Mesodermal cell (in vitro differentiated cells): ENCODE data around the gene CYP1A2. TPM values are rescaled to one million over a fixed set of nuclear protein-coding genes. Genes with fewer than 3 reads are reported as not detected.

ENCODE experiments used
- H3K27ac ChIP-seq: 2 replicates; pipeline ENCODE4 v1.7.0; 2013; ENCODE audit warnings: mild to moderate bottlenecking, low read depth, low read length, moderate library complexity; ENCODE audit not compliant: severe bottlenecking
- H3K36me3 ChIP-seq: 2 replicates; pipeline ENCODE4 v1.7.1; 2013; ENCODE audit warnings: mild to moderate bottlenecking, low read length, moderate library complexity; ENCODE audit not compliant: control insufficient read depth, insufficient read depth
- H3K4me1 ChIP-seq: one replicate; pipeline ENCODE4 v1.7.1; 2013; ENCODE audit warnings: mild to moderate bottlenecking, low read length; ENCODE audit not compliant: insufficient read depth, control insufficient read depth, poor library complexity, severe bottlenecking
- H3K4me3 ChIP-seq: 2 replicates; pipeline ENCODE4 v1.7.0; 2013; ENCODE audit warnings: low read length, control low read depth, mild to moderate bottlenecking; ENCODE audit not compliant: insufficient read depth, poor library complexity, severe bottlenecking; ENCODE audit errors: extremely low read depth
- H3K9me3 ChIP-seq: 2 replicates; pipeline ENCODE4 v1.7.1; 2013; ENCODE audit warnings: mild to moderate bottlenecking, low read length, moderate library complexity; ENCODE audit not compliant: control insufficient read depth
- WGBS, 2 experiments: methylation state at CpG; one replicate each; pipeline ENCODE4 v1.1.5; 2013; ENCODE audit warnings: missing lambda C conversion rate in 2 of 2; ENCODE audit not compliant: insufficient coverage in 2 of 2; 5-methylcytosine and 5-hydroxymethylcytosine counted together
- polyA plus RNA-seq, 2 experiments: library from polyadenylated mRNA; stranded (reverse); fragments of 50-300 nt; gene quantifications; one replicate each; pipeline ENCODE4 v1.2.3, GENCODE V29; 2013

Gene CYP1A2
- not detected for polyA plus RNA-seq (2013, experiment 1 of 2)
- not detected for polyA plus RNA-seq (2013, experiment 2 of 2)

DNA sequence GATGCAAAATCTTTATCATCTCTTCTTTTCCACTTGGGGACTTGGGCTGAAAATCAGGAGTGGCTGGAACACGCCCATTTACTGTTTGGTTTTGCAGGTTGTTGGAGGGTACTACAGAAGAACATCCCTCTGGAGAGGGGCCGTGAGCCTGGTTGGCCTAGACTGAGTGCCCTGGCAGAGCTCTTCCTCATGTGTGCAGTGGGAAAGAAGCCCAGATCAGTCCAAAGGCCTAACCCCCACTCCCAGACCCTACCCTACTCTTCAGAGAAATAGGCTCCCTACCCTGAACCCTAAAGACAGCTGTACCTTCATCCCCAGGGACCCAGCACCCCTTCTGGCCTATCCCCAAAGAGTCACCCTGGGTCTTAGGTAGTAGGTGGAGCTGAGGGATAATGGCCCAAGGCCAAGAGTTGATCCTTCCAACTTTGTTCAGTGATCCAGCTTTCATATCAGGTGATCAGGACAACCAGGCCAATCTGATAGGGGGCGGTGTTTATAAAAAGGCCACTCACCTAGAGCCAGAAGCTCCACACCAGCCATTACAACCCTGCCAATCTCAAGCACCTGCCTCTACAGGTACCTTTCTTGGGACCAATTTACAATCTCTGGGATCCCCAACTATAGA is at the start of gene CYP1A2:
Gene CYP1A2, plus strand, starts transcription at position 524 of the 625 bp plus-strand sequence. CDS start 894 bp downstream, outside the sequence.
- 70% methylated on average over 2 of the region's 3 CpGs; no CpG with 5 or more reads in 1 of the 2 experiments for WGBS, 2 experiments
- Histone ChIP-seq H3K9me3 (no peaks in the 10 kb centered on the region), H3K4me1 (peaks cover 12% of the 10 kb centered on the region), H3K36me3 (no peaks in the 10 kb centered on the region), H3K27ac (no peak within 1 kb of the TSS), H3K4me3 (no peak within 1 kb of the TSS)

DNA sequence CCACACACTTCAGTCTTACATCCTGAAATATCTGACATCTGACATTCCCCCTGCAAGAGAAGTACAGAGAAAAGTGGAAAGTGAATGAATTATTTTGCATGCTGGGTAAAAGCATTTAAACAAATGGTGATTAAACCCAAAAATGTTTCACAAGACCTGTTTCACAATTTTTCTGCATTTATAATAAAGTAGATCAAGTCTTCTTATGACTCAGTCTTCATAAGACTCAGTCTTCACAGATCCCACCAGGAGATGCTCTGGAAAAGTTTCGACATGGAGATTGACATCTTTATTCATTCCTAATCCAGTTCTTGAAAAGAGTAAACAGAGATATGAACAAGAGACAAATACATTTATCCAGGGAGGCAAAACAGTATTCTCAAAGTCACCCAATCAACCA is 39.6 kb upstream of the CYP1A2 start:
- no peaks in the 10 kb centered on the region for H3K36me3 ChIP-seq
- no CpG with 5 or more reads among the region's 1 CpG for WGBS, 2 experiments
- H3K4me3 ChIP-seq, result no peak overlapping the region
- H3K4me1 ChIP-seq, result no peaks in the 10 kb centered on the region
- H3K27ac ChIP-seq, result no peak overlapping the region
- H3K9me3 ChIP-seq, result no peaks in the 10 kb centered on the region

- 60% methylated on average over 1 of the region's 3 CpGs; no CpG with 5 or more reads in 1 of the 2 experiments for WGBS, 2 experiments
- H3K9me3 ChIP-seq, result no peaks in the 10 kb centered on the region
Measured at GRCh38 chr15:74709892-74710291, 38.8 kb upstream of the CYP1A2 start.

GRCh38 chr15:74710319-74711094 is 38.1 kb upstream of the CYP1A2 start:
- Histone ChIP-seq H3K4me3 (no peak overlapping the region), H3K27ac (no peak overlapping the region), H3K4me1 (no peaks in the 10 kb centered on the region), H3K36me3 (no peaks in the 10 kb centered on the region), H3K9me3 (no peaks in the 10 kb centered on the region)
- WGBS, 2 experiments, result 58 to 69% methylated on average over 2 of the region's 3 CpGs

More at GRCh38 chr15:74709892-74710291, 38.8 kb upstream of the CYP1A2 start:
- no peak overlapping the region for H3K4me3 ChIP-seq
- no peak overlapping the region for H3K27ac ChIP-seq
- no peaks in the 10 kb centered on the region for H3K36me3 ChIP-seq
- H3K4me1 ChIP-seq, result no peaks in the 10 kb centered on the region

DNA sequence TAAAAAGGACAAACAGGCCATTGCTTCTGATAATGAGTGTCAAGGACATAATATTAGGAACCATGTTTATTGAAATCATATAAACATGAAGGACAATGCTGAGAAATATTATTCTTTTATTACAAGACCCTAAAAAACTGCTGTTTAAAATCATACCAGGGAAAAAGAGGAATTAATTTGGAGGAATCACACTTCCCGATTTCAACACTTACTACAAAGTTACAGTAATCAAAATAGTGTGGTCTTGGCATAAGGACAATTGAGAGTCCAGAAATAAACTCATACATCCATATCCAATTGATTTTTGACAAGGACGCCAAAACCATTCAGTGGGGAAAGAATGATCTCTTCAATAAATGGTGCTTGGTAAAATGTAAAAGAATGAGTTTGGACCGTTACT is 36.3 kb upstream of the CYP1A2 start:
- WGBS, 2 experiments, result no CpG with 5 or more reads among the region's 3 CpGs
- H3K4me1 ChIP-seq, result no peaks in the 10 kb centered on the region

GRCh38 chr15:74716651-74717050 is 32.0 kb upstream of the CYP1A2 start:
- no peak overlapping the region for H3K4me3 ChIP-seq
- H3K36me3 ChIP-seq, result no peaks in the 10 kb centered on the region
- WGBS, 2 experiments, result 90% methylated on average over 2 of the region's 5 CpGs; no CpG with 5 or more reads in 1 of the 2 experiments
- H3K9me3 ChIP-seq, result no peaks in the 10 kb centered on the region
- H3K4me1 ChIP-seq, result no peaks in the 10 kb centered on the region
- no peak overlapping the region for H3K27ac ChIP-seq

More for the DNA sequence above, 36.3 kb upstream of the CYP1A2 start:
- Histone ChIP-seq H3K36me3 (no peaks in the 10 kb centered on the region), H3K9me3 (no peaks in the 10 kb centered on the region), H3K4me3 (no peak overlapping the region), H3K27ac (no peak overlapping the region)

DNA sequence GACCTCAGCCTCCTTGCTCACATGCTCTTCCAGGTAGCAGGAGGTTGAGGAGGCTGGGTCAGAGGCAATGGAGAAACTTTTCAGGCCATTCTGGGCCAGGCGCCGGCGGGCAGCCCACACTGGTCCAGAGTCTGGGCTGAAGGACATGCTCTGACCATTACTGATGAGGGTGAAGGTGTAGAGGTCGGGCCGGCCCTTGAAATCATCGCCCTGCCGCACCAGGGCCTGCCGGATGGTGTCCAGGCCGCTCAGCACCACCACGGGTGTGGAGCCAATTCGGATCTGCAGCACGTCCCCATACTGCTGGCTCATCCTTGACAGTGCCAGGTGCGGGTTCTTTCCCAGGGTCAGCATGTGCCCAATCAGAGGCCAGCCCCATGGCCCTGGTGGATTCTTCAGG is 26.1 kb upstream of the CYP1A2 start:
- WGBS, 2 experiments, result 90 to 94% methylated on average over 10 to 13 of the region's 13 CpGs
- H3K27ac ChIP-seq, result no peak overlapping the region

DNA sequence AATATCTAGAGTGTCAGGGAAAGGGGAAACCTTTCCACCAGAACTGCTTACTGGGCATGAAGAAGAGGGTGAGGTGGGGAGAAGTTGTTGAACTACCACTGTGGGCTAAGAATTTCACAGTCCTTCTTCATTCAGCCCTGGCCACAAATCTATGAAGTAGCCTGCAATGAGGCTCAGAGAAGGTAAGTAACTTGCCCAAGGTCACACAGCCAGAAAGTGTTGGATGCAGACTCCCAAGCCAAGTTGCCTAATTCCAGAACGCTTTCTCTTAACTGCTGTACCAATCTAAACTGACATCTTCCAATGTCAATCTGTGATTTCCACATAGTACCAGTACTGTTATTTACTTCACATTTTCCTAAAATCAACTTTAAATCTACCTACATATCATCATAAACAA is 25.5 kb upstream of the CYP1A2 start:
- 80 to 90% methylated on average over 1 of the region's 1 CpG for WGBS, 2 experiments
- Histone ChIP-seq H3K4me3 (no peak overlapping the region), H3K27ac (no peak overlapping the region), H3K36me3 (no peaks in the 10 kb centered on the region), H3K9me3 (no peaks in the 10 kb centered on the region), H3K4me1 (peaks cover 13% of the 10 kb centered on the region)

More for the DNA sequence above, 26.1 kb upstream of the CYP1A2 start:
- peaks cover 13% of the 10 kb centered on the region for H3K4me1 ChIP-seq
- no peaks in the 10 kb centered on the region for H3K9me3 ChIP-seq
- H3K36me3 ChIP-seq, result no peaks in the 10 kb centered on the region
- H3K4me3 ChIP-seq, result no peak overlapping the region

DNA sequence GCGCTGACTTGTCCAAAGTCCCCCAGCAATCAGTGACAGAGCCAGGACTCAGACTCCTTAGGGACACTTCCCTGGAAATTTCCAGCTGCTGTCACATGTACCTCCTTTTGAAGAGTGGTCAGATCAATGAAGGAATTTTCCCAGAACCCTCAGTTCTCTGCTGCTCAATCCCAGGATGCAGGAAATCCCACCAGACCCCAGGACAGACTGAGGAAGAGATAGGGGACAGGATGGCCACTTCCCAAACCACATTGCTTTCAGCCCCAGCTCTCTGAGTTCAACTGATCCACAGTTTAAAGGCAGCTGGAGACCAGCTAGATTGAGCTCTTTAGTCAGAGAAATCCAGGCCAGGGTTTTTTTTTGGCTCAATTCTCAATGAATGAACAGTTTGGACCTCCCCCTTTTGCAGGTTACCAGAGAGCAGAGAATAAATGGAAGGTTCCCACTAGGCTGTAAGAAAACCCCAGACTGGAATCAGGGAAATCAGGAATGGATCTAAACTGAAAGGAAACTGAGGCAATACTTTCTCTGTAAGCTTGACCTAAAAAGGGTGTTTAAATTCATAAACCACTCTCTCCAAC is 24.8 kb upstream of the CYP1A2 start:
- Histone ChIP-seq H3K27ac (no peak overlapping the region), H3K4me1 (peaks cover 13% of the 10 kb centered on the region), H3K9me3 (no peaks in the 10 kb centered on the region), H3K4me3 (no peak overlapping the region), H3K36me3 (no peaks in the 10 kb centered on the region)
- 60 to 80% methylated on average over 1 of the region's 1 CpG for WGBS, 2 experiments

GRCh38 chr15:74724570-74725224 is 23.9 kb upstream of the CYP1A2 start:
- Histone ChIP-seq H3K27ac (no peak overlapping the region), H3K4me1 (peaks cover 13% of the 10 kb centered on the region), H3K4me3 (no peak overlapping the region), H3K9me3 (no peaks in the 10 kb centered on the region), H3K36me3 (no peaks in the 10 kb centered on the region)
